ENCODE measurements around the gene CDH4. TPM values are rescaled to one million over a fixed set of nuclear protein-coding genes. Genes with fewer than 3 reads are reported as not detected.

Gene CDH4
- total and polyA plus RNA-seq, 10 donors: 0.30 to 20.1 (median 7.7) TPM

- TF ChIP-seq POLR2A (IDR thresholded peaks at IDR 0.05): no peak
- TF ChIP-seq CTCF (IDR thresholded peaks at IDR 0.05 in 8 of 11, conservative IDR thresholded peaks at IDR 0.05 in 3 of 11): no peak
- TF ChIP-seq POLR2AphosphoS5 (IDR thresholded peaks at IDR 0.05): no peak
- H3K36me3 ChIP-seq: no peaks in the 10 kb centered on the region
- H3K4me1 ChIP-seq: no peaks in the 10 kb centered on the region
- intact Hi-C loops (cut with DNase I; ENCODE audit: low total_unique reads): no loop called here
- 82 to 94% (median 87%) methylated on average over 6 of the region's 6 CpGs for WGBS, 5 donors
- peaks cover 0 to 45% (median 0%) of the 10 kb centered on the region in 8 donors for H3K9me3 ChIP-seq
- no peak overlapping the region for H3K27ac ChIP-seq
- H3K4me3 ChIP-seq: no peak overlapping the region
- H3K27me3 ChIP-seq (replicated peaks in 1 of 7): no peaks in the 10 kb centered on the region
- DNase-seq: no peak
Observed at GRCh38 chr20:61407561-61407960, 155.5 kb downstream of the CDH4 start.

- TF ChIP-seq CTCF (IDR thresholded peaks at IDR 0.05 in 8 of 11, conservative IDR thresholded peaks at IDR 0.05 in 3 of 11): no peak
- no peak for TF ChIP-seq POLR2AphosphoS5 (IDR thresholded peaks at IDR 0.05)
- no peak for TF ChIP-seq POLR2A (IDR thresholded peaks at IDR 0.05)
- no peaks in the 10 kb centered on the region for H3K27me3 ChIP-seq (replicated peaks in 1 of 7)
- intact Hi-C loops (cut with DNase I; ENCODE audit: low total_unique reads): no loop called here
Observed at GRCh38 chr20:61408951-61409740, 157.1 kb downstream of the CDH4 start.

GRCh38 chr20:61411743-61412142 is 159.7 kb downstream of the CDH4 start:
- TF ChIP-seq CTCF (IDR thresholded peaks at IDR 0.05 in 8 of 11, conservative IDR thresholded peaks at IDR 0.05 in 3 of 11) (no peak), POLR2A (IDR thresholded peaks at IDR 0.05) (no peak), POLR2AphosphoS5 (IDR thresholded peaks at IDR 0.05) (no peak)
- H3K4me3 ChIP-seq: no peak overlapping the region
- 74 to 95% (median 78%) methylated on average over 3 to 4 of the region's 4 CpGs for WGBS, 5 donors
- H3K36me3 ChIP-seq: no peaks in the 10 kb centered on the region
- DNase-seq: no peak
- H3K27ac ChIP-seq: no peak overlapping the region
- no peaks in the 10 kb centered on the region for H3K27me3 ChIP-seq (replicated peaks in 1 of 7)
- no peaks in the 10 kb centered on the region for H3K4me1 ChIP-seq
- peaks cover 0 to 47% (median 5%) of the 10 kb centered on the region in 8 donors for H3K9me3 ChIP-seq
- intact Hi-C loops (cut with DNase I; ENCODE audit: low total_unique reads): no loop called here

More at GRCh38 chr20:61408951-61409740, 157.1 kb downstream of the CDH4 start:
- no peaks in the 10 kb centered on the region for H3K36me3 ChIP-seq
- H3K4me1 ChIP-seq: no peaks in the 10 kb centered on the region
- H3K27ac ChIP-seq: no peak overlapping the region
- no peak for DNase-seq
- H3K9me3 ChIP-seq: peaks cover 0 to 50% (median 5%) of the 10 kb centered on the region in 8 donors
- WGBS, 5 donors: 80 to 89% (median 85%) methylated on average over 20 of the region's 20 CpGs
- no peak overlapping the region for H3K4me3 ChIP-seq

- Histone ChIP-seq H3K36me3 (no peaks in the 10 kb centered on the region), H3K27ac (no peak overlapping the region), H3K4me3 (no peak overlapping the region), H3K4me1 (no peaks in the 10 kb centered on the region), H3K9me3 (peaks cover 0 to 50% (median 5%) of the 10 kb centered on the region in 8 donors), H3K27me3 (replicated peaks in 1 of 7) (no peaks in the 10 kb centered on the region)
- 87 to 94% (median 93%) methylated on average over 4 of the region's 4 CpGs for WGBS, 5 donors
- DNase-seq: no peak
- TF ChIP-seq POLR2A (IDR thresholded peaks at IDR 0.05): no peak
- no peak for TF ChIP-seq POLR2AphosphoS5 (IDR thresholded peaks at IDR 0.05)
- no peak for TF ChIP-seq CTCF (IDR thresholded peaks at IDR 0.05 in 8 of 11, conservative IDR thresholded peaks at IDR 0.05 in 3 of 11)
- intact Hi-C loops (cut with DNase I; ENCODE audit: low total_unique reads): no loop called here
Observed at GRCh38 chr20:61413752-61414151, 161.7 kb downstream of the CDH4 start.
